M059J (cell line): ENCODE data around the gene KCNAB1. TPM values are rescaled to one million over a fixed set of nuclear protein-coding genes. Genes with fewer than 3 reads are reported as not detected.
A peak's percentile ranks its signal among the peaks of the same experiment; 100 is the strongest.
"Not testable (repeated sequence)": the region's sequence is repeated elsewhere in the genome, so short reads cannot be mapped to it uniquely, and the experiment has no call there.

Source experiments
- DNase-seq: peaks from one replicate; pipeline ENCODE4 v3.0.0-alpha.2; 2012; ENCODE audit warnings: low read depth
- total RNA-seq: library from RNA; depleted of rRNA; stranded (reverse); fragments of >200 nt; shearing (Covaris generic); gene quantifications from 2 replicates; pipeline ENCODE4 v1.2.3, GENCODE V29; 2014

The KCNAB1 gene
- total RNA-seq, 1 experiment from 2014 or later = 0.69 TPM

DNA sequence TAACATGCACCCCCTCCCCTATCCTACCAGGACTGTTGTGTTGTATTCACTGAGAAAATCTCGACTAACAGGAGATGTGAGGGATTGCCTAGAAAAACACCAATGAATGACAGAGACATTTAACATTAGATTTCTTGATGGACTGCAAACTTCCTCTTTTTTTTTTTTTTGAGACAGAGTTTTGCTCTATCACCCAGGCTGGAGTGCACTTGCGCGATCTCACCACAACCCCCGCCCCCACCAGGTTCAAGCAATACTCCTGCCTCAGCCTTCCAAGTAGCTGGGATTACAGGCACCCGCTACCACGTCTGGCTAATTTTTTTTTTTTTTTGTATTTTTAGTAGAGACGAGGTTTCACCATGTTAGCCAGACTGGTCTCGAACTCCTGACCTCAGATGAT, 17.0 kb downstream of the KCNAB1 start:
- not testable (repeated sequence) for DNase-seq

DNA sequence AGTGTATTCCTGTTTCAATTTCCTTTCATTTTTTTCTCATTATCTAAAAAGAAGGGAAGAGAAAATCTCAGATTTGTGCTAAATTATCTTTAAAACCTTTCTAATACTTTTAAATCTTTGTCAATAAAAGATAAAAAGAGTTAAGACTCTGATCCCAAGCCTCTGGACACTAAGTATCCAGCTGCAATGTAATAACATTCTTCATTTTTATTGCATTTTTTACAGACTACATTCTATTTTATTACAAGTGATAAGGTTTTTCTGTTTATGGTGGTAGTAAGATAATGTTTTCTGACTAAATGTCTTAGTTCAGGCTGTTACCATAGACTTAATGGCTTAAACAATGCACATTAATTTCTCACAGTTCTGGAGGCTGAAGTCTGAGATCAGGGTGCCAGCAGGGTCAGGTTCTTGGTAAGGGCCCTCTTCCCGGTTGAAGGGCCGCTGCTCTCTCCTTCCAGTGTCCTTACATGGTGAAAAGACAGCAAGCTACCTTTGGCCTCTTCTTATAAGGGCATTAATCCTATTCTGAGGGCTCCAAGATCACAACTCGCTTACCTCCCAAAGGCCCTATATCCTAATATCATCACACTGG, 19.7 kb downstream of the KCNAB1 start:
- no peak for DNase-seq

DNA sequence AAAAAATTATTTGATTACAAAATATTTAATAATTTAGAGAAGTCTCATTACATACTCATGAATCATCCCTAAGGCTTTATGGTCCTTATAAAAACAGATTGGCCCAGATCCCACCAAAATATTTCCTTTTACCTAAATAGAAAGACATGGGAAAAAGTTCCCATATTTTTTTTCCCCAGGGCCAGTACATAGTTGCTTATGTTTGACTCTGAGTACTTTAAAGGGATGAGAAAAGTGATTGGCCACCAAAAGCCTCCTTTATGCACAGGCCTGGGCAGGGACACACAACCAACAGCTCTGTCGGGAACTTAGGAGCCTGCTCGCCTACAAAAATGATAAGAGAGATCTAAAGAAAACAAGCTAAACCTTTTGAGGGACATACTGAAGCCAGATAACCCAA, 22.3 kb downstream of the KCNAB1 start:
- no peak for DNase-seq

- DNase-seq = no peak
Observed at GRCh38 chr3:156143136-156143535, 22.8 kb downstream of the KCNAB1 start.

- no peak for DNase-seq
Observed at GRCh38 chr3:156144060-156144459, 23.7 kb downstream of the KCNAB1 start.

DNA sequence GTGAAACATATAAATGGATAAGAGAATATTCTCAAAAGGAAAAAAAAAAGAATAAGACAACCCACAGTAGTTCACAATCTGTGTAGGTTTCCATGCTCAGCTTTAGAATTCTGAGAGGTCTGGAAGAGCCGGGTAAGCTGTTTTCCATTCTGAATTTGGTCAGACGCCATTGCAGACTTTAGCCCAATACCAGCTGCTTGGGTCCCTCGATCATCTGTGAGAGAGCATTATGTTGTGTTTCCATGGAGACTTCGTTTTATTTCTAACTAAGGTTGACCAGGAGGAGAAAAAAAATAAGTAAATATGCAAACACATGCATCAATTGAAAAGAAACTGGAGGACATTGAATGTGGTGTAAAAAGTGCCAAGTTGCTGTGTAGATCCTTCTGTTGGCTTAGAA, 25.5 kb downstream of the KCNAB1 start:
- DNase-seq = no peak

DNA sequence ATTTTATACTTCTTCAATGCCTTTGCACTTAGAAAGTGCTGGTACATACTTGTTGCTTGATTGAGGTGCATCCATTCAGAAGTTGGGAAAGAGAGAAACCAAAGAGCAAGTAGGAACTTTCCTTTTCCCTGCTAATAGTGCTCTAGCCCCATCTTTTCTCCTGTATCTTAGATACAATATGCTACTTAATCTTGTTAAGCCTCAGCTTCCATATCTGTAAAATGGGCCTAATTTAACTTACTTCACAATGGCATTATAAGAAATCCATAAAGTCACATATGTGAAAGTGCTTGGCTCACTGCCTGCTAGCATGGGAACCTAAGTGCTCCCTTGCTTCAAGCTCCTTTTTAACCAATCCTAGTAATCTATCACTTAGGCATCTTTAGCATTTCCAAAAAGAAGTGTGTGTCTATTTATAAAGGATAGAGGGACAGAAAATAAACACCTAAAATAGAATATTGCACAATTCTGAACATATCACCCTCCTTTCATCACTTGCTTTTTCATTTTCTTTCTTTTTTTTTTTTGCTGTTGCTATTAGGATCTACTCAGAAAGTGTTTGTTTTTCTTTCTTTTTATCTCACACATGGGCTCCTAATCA, 28.1 kb downstream of the KCNAB1 start:
- DNase-seq = no peak

DNA sequence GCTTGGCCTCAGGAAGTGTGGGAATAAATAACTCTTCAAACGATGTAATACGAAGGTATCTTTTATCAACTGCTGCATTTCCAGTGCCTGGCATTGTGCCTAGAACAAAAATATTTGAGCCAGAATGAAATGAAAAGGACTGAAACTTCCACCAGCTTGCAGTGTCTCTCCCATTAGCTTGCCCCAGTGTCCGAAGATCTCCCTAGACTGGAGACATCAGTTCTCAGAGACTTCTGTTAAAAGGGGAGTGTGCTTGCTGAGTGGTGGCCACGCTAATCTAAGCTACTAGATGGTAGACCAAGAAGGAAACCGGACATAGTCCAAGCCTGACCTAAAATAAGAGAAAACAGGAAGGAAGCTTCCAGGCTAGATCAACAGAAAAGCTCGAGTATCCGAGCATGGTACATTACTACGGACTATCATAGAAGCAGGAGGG, 28.6 kb downstream of the KCNAB1 start:
- DNase-seq = peak; percentile 12

DNA sequence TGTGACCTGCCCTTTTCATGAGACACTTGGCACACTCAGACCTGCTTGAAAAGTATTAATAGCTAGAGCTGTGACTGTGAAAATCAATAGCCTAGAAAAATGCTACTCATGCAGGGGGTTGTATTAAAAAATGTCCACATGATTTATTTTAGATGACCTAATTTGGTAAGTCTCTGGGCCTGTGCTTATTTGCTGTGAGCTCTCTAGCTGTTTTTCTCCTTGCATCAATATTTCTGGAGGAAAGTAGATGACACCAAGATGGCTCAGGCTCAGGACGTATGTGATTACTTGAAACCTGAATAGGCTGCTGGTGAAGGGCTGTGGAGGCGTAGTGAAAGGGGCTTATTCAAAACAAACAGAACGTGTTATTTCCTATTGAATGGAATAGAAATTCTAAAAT, 29.5 kb downstream of the KCNAB1 start:
- DNase-seq = no peak

- DNase-seq = peak; percentile 63
Observed at GRCh38 chr3:156150434-156151066, 30.2 kb downstream of the KCNAB1 start.

DNA sequence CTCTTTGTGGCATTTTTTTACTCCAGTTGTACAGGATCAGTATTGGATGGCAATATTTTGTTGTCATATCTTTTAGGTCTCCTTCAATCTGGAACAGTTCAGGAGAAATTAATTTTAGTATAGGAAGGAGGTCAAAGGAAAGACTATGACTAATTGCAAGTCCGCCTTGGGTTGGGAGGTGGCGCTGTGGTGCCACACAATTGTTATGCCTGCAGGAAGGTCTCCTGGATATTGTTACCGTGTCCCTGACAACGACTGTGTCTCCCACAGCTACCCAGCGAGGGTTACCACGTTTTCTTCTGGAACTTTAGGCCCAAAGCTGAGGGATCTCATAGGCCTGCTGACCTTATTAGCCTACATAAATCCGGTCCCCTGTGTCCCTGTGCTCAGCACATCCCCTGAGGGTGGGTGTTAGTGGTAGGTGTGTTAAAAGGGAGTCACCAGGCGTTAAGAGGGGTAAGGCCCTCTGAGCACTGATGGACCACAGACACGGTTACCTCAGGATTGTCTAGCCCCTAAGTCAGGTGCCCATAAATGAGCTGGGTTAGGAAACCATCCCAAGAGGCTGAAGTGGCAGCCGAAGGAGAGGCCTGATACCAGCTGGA, 31.5 kb downstream of the KCNAB1 start:
- DNase-seq = peak; percentile 70

- no peak for DNase-seq
Observed at GRCh38 chr3:156158656-156159295, 38.4 kb downstream of the KCNAB1 start.

DNA sequence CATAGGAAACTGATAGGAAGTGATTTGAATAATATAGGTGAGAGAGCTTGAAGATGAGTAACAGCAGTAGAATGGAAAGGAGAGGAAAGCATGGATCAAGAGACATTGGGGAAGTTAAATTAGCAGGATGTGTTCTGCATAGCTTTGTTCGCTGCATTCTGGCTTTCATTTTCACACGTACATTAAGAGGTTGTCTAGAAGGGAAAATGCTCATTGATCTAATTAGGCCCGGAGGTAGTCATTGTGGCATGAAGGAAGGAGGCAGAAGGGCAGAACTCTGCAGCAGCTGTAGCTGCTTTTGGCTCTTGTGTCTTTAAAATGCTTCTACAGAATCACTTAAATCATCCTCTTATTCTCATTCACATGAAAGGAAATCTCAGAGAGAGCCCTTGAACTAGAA, 40.3 kb downstream of the KCNAB1 start:
- DNase-seq = no peak

- DNase-seq = peak; percentile 71
Observed at GRCh38 chr3:156161172-156161571, 40.8 kb downstream of the KCNAB1 start.

GRCh38 chr3:156163848-156164247, 43.5 kb downstream of the KCNAB1 start:
- no peak for DNase-seq

GRCh38 chr3:156166808-156167207, 46.4 kb downstream of the KCNAB1 start:
- no peak for DNase-seq

GRCh38 chr3:156170571-156170970, 50.2 kb downstream of the KCNAB1 start:
- no peak for DNase-seq

DNA sequence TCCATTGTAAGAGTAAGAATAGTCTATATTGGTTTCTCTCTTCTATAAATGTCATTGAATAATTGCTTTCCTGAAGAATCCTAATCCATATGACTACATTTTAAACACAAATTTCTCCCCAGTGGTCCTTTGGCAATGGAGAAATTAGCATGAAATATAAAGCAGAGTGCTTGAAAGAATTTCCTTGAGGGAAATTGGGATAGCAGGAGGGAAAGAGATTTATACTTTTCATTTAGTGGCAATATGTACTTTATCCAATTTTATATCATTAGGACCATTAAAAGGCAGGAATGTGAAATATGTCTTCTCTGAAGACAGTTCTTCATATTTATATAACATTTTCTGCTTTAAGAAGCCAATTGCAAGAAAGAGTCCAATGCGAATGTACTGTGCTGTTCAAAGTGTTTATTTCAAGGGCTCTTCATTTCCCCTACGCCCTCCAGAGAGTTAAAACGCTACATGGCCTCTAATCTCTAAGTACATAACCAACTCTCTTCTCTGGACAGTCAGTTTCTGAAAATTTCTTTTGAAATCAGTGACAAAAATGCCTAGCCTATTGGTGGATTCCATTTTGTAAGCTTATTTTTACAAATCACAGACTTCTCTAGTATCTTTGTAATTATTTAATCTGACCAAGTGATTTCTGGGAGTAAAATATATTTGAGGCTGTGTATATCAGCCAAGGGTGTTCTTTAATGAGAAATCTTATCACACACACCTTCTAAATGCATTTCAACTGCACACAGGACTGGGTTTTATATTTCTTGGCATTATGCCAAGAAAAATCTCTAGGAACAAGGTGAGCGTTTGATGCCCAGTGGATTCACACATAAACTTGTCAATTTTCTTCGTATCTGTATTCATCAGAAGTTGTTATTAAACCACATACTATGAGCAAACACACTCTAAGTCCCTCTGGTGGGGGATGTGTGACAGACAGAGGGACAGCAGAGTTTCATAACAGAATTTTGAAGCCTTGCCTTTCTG, 51.2 kb downstream of the KCNAB1 start:
- no peak for DNase-seq

DNA sequence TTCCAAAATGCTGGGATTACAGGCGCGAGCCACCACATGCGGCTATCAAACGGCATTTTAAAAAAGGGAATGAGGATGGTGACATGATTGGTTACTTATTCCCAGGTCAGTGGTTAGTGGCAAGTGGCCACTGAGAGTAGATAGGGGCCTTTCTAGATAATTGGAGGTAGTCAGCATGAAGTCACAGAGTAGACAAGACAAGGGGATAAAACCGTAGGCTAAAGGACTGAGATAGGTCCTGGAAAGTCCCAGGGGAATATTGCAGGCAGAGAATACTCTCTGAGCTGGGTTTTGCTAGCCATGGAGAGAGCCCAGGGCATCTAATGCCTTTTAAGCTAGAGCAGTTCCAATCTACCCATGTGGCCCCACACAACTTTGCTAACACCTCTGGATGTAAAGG, 52.2 kb downstream of the KCNAB1 start:
- DNase-seq = no peak

DNA sequence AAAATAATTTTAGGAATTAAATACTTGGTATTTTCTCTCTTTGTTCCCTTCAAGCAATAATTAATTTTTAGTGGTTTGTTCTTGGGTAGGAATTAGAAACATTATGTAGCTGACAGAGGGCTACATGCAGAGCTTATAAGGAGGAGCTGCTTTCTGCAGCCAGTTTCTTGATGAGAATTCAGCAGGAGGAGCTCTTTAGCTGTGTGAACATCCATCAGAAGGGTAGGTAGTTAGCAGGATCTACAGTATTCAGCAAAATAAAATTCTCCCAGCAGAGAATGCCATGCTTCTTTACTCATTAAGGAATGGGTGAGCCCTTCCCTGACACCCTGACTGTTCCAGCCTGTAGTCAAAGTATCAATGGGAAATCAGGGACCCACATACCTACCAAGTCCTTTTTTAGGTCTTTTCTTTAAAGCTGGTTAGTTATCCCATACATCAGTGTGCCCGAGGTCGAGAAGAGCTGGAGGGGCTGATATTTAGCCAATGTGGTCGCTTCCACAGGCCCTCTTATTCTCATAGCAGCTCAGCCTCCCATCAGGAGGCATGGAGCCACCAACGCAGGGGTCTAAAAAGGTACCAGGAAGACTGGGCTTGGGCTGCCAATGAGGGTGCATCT, 54.0 kb downstream of the KCNAB1 start:
- DNase-seq = peak; percentile 71

- peak; percentile 80 for DNase-seq
Observed at GRCh38 chr3:156175570-156175969, 55.2 kb downstream of the KCNAB1 start.
